ENCODE results near the gene GLRA2.

GRCh38 chrX:14497184-14497666 lies 32.1 kb upstream of the GLRA2 start:
- TF ChIP-seq CTCF (IDR thresholded peaks at IDR 0.05), result no peak
- TF ChIP-seq EZH2 (IDR thresholded peaks at IDR 0.05; ENCODE audit: borderline replicate concordance, insufficient read depth, low read depth, low read length, poor library complexity, severe bottlenecking), result no peak
